ENCODE data around the gene SOX9.

DNA sequence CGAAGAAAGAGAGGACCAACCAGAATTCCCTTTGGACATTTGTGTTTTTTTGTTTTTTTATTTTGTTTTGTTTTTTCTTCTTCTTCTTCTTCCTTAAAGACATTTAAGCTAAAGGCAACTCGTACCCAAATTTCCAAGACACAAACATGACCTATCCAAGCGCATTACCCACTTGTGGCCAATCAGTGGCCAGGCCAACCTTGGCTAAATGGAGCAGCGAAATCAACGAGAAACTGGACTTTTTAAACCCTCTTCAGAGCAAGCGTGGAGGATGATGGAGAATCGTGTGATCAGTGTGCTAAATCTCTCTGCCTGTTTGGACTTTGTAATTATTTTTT, 3.6 kb downstream of the SOX9 start:
- no peak for TF ChIP-seq YY1 (IDR thresholded peaks at IDR 0.05; ENCODE audit: borderline replicate concordance in 1 of 3, control insufficient read depth in 1 of 3, extremely low read depth in 1 of 3, insufficient read depth in 3 of 3, insufficient read length in 1 of 3, insufficient replicate concordance in 2 of 3, low read depth in 1 of 3, low read length in 2 of 3)
- TF ChIP-seq, protein P1, sequence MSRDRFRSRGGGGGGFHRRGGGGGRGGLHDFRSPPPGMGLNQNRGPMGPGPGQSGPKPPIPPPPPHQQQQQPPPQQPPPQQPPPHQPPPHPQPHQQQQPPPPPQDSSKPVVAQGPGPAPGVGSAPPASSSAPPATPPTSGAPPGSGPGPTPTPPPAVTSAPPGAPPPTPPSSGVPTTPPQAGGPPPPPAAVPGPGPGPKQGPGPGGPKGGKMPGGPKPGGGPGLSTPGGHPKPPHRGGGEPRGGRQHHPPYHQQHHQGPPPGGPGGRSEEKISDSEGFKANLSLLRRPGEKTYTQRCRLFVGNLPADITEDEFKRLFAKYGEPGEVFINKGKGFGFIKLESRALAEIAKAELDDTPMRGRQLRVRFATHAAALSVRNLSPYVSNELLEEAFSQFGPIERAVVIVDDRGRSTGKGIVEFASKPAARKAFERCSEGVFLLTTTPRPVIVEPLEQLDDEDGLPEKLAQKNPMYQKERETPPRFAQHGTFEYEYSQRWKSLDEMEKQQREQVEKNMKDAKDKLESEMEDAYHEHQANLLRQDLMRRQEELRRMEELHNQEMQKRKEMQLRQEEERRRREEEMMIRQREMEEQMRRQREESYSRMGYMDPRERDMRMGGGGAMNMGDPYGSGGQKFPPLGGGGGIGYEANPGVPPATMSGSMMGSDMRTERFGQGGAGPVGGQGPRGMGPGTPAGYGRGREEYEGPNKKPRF (IDR thresholded peaks at IDR 0.05; ENCODE audit: low read depth, low read length), result no peak
- TF ChIP-seq, protein P2, sequence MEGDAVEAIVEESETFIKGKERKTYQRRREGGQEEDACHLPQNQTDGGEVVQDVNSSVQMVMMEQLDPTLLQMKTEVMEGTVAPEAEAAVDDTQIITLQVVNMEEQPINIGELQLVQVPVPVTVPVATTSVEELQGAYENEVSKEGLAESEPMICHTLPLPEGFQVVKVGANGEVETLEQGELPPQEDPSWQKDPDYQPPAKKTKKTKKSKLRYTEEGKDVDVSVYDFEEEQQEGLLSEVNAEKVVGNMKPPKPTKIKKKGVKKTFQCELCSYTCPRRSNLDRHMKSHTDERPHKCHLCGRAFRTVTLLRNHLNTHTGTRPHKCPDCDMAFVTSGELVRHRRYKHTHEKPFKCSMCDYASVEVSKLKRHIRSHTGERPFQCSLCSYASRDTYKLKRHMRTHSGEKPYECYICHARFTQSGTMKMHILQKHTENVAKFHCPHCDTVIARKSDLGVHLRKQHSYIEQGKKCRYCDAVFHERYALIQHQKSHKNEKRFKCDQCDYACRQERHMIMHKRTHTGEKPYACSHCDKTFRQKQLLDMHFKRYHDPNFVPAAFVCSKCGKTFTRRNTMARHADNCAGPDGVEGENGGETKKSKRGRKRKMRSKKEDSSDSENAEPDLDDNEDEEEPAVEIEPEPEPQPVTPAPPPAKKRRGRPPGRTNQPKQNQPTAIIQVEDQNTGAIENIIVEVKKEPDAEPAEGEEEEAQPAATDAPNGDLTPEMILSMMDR (IDR thresholded peaks at IDR 0.05 in 2 of 3, conservative IDR thresholded peaks at IDR 0.05 in 1 of 3; ENCODE audit: insufficient read depth in 2 of 3, low read depth in 1 of 3, low read length in 3 of 3), result no peak
- TF ChIP-seq KLF1 (tag; IDR thresholded peaks at IDR 0.05), result no peak
- no peak for TF ChIP-seq TSHZ1 (CRISPR knock-in tag; IDR thresholded peaks at IDR 0.05)
- no peak for TF ChIP-seq POLR2A (conservative IDR thresholded peaks at IDR 0.05)
- TF ChIP-seq FOSL1 (tag; conservative IDR thresholded peaks at IDR 0.05), result no peak
- TF ChIP-seq ZNF174 (CRISPR knock-in tag; IDR thresholded peaks at IDR 0.05), result no peak
- TF ChIP-seq USF2 (CRISPR knock-in tag; IDR thresholded peaks at IDR 0.05), result no peak

Data from K562 (cell line).